ENCODE results near the gene PLAU. TPM values are rescaled to one million over a fixed set of nuclear protein-coding genes. Genes with fewer than 3 reads are reported as not detected.
A peak's percentile ranks its signal among the peaks of the same experiment; 100 is the strongest.

Gene PLAU
- polyA plus RNA-seq, 2 of the 4 experiments (the other 2 are of a cell fraction): 75.8 to 82.6 TPM

GRCh38 chr10:73948947-73949633 is 38.2 kb downstream of the PLAU start:
- H3K4me2 ChIP-seq: no peak overlapping the region
- ChIA-PET POLR2A (no interaction called here), CTCF (interaction anchor here (1.5 to 31.6 kb wide), 3 partner anchors 8 to 59 kb away, joined by 6 to 936 read pairs (median 13); no protein-coding TSS in a partner anchor)
- ATAC-seq: no peak
- no peak for FAIRE-seq
- 84% methylated on average over 10 of the region's 10 CpGs for WGBS (ENCODE audit: missing lambda C conversion rate)
- TF ChIP-seq, protein P1, sequence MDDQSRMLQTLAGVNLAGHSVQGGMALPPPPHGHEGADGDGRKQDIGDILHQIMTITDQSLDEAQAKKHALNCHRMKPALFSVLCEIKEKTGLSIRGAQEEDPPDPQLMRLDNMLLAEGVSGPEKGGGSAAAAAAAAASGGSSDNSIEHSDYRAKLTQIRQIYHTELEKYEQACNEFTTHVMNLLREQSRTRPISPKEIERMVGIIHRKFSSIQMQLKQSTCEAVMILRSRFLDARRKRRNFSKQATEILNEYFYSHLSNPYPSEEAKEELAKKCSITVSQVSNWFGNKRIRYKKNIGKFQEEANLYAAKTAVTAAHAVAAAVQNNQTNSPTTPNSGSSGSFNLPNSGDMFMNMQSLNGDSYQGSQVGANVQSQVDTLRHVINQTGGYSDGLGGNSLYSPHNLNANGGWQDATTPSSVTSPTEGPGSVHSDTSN (IDR thresholded peaks at IDR 0.05): no peak
- no peak for TF ChIP-seq EP300 (IDR thresholded peaks at IDR 0.05)
- TF ChIP-seq SMC3 (IDR thresholded peaks at IDR 0.05): no peak
- TF ChIP-seq ZC3H11A (IDR thresholded peaks at IDR 0.05): peak; percentile 80
- no peak for TF ChIP-seq MAFK (IDR thresholded peaks at IDR 0.05; ENCODE audit: partially characterized antibody)
- TF ChIP-seq NPAS2 (CRISPR knock-in tag; IDR thresholded peaks at IDR 0.05; ENCODE audit: borderline replicate concordance): no peak
- TF ChIP-seq RARB (CRISPR knock-in tag; IDR thresholded peaks at IDR 0.05): no peak
- DNase-seq (ENCODE audit: low read depth in 1 of 2, low spot score in 1 of 2): no peak
- no peaks in the 10 kb centered on the region for H3K4me1 ChIP-seq
- no peak overlapping the region for H3K27ac ChIP-seq
- no peak overlapping the region for H3K4me3 ChIP-seq
- H3K9me3 ChIP-seq: no peaks in the 10 kb centered on the region

DNA sequence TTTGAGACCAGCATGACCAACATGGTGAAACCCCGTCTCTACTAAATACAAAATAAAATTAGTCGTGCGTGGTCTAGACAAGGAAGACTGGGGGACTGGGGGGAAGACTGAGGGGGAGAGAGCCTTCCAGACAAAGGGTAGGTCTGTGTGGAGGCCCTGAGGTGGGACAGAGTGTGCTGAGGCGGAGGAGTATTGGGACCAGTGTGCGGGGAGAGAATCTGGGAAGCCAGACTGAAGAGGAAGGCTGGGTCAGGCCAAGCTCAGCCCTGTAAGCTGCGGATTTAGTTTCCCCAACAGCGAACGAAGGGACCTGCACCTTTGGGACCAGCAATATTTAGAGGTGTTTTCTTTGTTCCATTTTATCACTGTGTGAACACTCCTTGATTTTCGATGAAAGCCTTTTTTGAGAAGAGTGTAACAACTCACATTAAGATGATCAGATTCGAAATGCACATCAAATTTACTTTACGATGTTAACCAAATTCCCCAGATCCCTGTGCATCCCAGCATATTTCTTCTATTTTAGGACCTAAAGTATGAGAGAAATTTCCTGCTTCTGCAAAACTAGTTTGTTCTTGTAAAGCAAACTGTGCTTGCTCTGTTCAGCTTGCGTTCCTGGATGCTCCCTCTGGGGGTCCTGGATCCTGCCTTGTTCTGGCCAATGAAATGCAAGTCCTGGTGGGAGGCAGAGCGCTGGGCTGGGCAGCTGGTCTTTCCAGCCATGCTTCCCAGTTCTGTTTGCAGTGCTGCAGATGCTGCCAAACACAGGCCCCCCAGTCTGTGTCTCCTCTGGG is 39.4 kb downstream of the PLAU start:
- ChIA-PET POLR2A (no interaction called here), CTCF (interaction anchor here (4.2 to 31.6 kb wide), 2 partner anchors 9 to 60 kb away, joined by 52 to 936 read pairs; no protein-coding TSS in a partner anchor)
- DNase-seq (ENCODE audit: low read depth in 1 of 2, low spot score in 1 of 2) (no peak), FAIRE-seq (no peak), ATAC-seq (no peak)
- no peaks in the 10 kb centered on the region for H3K4me1 ChIP-seq
- H3K4me3 ChIP-seq: no peak overlapping the region
- no peaks in the 10 kb centered on the region for H3K9me3 ChIP-seq
- no peak overlapping the region for H3K27ac ChIP-seq
- H3K4me2 ChIP-seq: no peak overlapping the region
- WGBS (ENCODE audit: missing lambda C conversion rate): 83% methylated on average over 13 of the region's 13 CpGs
- TF ChIP-seq KDM5A (IDR thresholded peaks at IDR 0.05): no peak
- no peak for TF ChIP-seq EP300 (IDR thresholded peaks at IDR 0.05)
- no peak for TF ChIP-seq CHD2 (IDR thresholded peaks at IDR 0.05; ENCODE audit: low read length, partially characterized antibody)
- no peak for TF ChIP-seq ZSCAN20 (CRISPR knock-in tag; IDR thresholded peaks at IDR 0.05)
- TF ChIP-seq CHD4 (IDR thresholded peaks at IDR 0.05; ENCODE audit: borderline replicate concordance): no peak
- no peak for TF ChIP-seq BHLHE40 (IDR thresholded peaks at IDR 0.05; ENCODE audit: low read depth, low read length)
- no peak for TF ChIP-seq NR3C1 (IDR thresholded peaks at IDR 0.05)
- TF ChIP-seq HEYL (CRISPR knock-in tag; IDR thresholded peaks at IDR 0.05): no peak
- no peak for TF ChIP-seq TFCP2L1 (CRISPR knock-in tag; IDR thresholded peaks at IDR 0.05)
- no peak for TF ChIP-seq FOXS1 (CRISPR knock-in tag; IDR thresholded peaks at IDR 0.05)
- no peak for TF ChIP-seq RARB (CRISPR knock-in tag; IDR thresholded peaks at IDR 0.05)
- TF ChIP-seq RAD21 (conservative IDR thresholded peaks at IDR 0.05 in 1 of 2, IDR thresholded peaks at IDR 0.05 in 1 of 2): no peak
- no peak for TF ChIP-seq HDAC2 (IDR thresholded peaks at IDR 0.05)
- TF ChIP-seq CBX2 (IDR thresholded peaks at IDR 0.05; ENCODE audit: borderline replicate concordance, low read depth): no peak

DNA sequence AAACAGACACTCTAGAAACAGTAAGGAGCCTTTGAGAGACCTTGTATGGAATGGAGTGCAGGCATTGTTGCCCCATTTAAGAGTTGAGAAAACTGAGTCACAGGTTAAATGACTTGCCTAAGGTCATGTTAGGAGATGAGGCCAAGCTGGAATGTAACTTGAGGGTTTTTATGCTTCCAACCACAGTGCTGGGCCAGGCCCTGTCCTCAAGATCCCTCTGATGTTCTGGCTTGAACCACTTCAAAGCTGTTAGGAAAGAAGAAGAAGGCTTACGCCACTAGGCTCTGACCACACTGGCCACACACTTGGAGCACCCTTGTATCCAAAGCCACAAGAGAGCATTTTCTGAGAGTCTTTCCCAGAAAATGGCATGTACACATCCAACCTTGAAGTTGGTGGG is 42.7 kb downstream of the PLAU start:
- FAIRE-seq (no peak), ATAC-seq (no peak), DNase-seq (ENCODE audit: low read depth in 1 of 2, low spot score in 1 of 2) (no peak)
- H3K4me1 ChIP-seq: peaks cover 13% of the 10 kb centered on the region; the same call in 2 of the 3 replicates
- ChIA-PET POLR2A (no interaction called here), CTCF (interaction anchor here (0.7 to 31.6 kb wide), 6 partner anchors 9 to 127 kb away, joined by 3 to 936 read pairs (median 6); no protein-coding TSS in a partner anchor)
- no peak overlapping the region for H3K4me3 ChIP-seq
- H3K4me2 ChIP-seq: no peak overlapping the region
- no peak overlapping the region for H3K27ac ChIP-seq
- WGBS (ENCODE audit: missing lambda C conversion rate): 100% methylated on average over 1 of the region's 1 CpG
- no peak for TF ChIP-seq EP300 (IDR thresholded peaks at IDR 0.05)
- no peak for TF ChIP-seq E2F6 (IDR thresholded peaks at IDR 0.05; ENCODE audit: borderline replicate concordance, low read depth)
- no peak for TF ChIP-seq REST (IDR thresholded peaks at IDR 0.05)
- TF ChIP-seq MAX (IDR thresholded peaks at IDR 0.05): no peak
- no peak for TF ChIP-seq PHF8 (IDR thresholded peaks at IDR 0.05; ENCODE audit: borderline replicate concordance, low read depth)
- no peak for TF ChIP-seq POLR2A (IDR thresholded peaks at IDR 0.05; ENCODE audit: low read length)
- TF ChIP-seq RAD21 (conservative IDR thresholded peaks at IDR 0.05 in 1 of 2, IDR thresholded peaks at IDR 0.05 in 1 of 2): no peak
- no peak for TF ChIP-seq ESRRA (IDR thresholded peaks at IDR 0.05; ENCODE audit: borderline replicate concordance, low read length)
- TF ChIP-seq NFE2L2 (conservative IDR thresholded peaks at IDR 0.05; ENCODE audit: low read length): no peak
- TF ChIP-seq MAFK (IDR thresholded peaks at IDR 0.05; ENCODE audit: partially characterized antibody): no peak
- TF ChIP-seq MAZ (IDR thresholded peaks at IDR 0.05; ENCODE audit: borderline replicate concordance, low read depth, low read length): no peak
- no peak for TF ChIP-seq RARB (CRISPR knock-in tag; IDR thresholded peaks at IDR 0.05)
- no peak for TF ChIP-seq CHD4 (IDR thresholded peaks at IDR 0.05; ENCODE audit: borderline replicate concordance)
- no peak for TF ChIP-seq CEBPB (IDR thresholded peaks at IDR 0.05)
- TF ChIP-seq SREBF2 (IDR thresholded peaks at IDR 0.05): no peak
- H3K9me3 ChIP-seq: no peaks in the 10 kb centered on the region

All from A549 (cell line).